ENCODE results near the gene ATG101.
"Not testable (repeated sequence)": the region's sequence is repeated elsewhere in the genome, so short reads cannot be mapped to it uniquely, and the experiment has no call there.

The ATG101 gene

DNA sequence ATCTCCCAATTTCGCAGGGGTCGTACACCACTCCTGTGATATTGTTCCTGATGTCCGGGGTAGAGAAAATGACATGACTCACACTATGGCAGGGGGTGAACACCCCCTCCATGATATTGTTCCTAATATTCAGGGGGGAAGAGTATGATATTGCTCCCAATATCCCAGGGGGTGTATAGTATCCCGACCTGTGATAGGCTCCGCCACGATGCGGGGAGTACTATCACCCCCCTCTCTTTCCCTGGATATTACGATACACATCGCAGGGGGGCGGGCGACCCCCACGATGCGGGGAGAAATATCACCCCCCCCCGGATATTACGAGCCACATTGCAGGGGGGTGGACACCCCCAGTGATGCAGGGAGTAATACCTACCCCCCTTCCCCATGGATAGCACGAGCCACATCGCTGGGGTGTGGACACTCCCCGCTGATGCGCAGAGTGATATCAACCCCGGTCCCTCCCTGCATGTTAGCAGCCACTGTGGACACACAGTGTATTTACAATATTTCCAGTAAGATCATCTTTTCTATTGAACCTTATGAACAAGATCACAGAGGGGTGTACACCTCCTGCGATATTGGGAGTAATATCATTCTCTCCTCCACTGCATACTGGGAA lies 27.4 kb downstream of the ATG101 start:
- no peak for DNase-seq (ENCODE audit: low spot score)

DNA sequence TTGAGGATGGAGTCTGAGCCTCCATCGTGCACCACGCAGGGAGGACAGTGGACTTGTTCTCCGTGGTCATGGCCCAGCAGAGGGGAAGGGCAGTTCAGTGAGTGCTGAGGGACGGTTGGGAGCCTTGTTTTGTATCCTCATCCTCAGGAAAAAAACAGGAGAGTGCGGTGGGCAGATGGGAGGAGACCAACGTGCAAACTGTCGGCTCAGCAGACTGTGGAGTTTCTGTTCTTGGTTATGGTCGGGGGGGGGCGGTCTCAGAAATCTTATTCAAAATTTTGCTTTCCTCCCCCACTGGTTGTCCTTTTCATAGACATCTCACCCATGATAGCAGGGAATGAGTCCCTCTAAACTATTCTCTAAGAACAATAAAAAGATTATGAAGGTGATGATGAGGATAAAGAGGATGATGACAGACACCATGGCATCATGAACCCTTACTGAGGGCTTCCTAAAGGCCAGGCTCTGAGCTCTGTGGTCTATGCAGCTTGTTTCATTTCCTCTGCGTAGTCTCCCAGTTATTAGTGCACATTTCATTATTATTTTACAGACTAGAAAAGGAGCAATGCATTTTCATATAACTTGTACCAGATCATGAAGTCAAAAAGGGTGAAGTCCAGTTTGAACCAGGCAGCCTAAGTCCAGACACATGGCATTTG lies 34.8 kb downstream of the ATG101 start:
- DNase-seq (ENCODE audit: low spot score) = not testable (repeated sequence)

DNA sequence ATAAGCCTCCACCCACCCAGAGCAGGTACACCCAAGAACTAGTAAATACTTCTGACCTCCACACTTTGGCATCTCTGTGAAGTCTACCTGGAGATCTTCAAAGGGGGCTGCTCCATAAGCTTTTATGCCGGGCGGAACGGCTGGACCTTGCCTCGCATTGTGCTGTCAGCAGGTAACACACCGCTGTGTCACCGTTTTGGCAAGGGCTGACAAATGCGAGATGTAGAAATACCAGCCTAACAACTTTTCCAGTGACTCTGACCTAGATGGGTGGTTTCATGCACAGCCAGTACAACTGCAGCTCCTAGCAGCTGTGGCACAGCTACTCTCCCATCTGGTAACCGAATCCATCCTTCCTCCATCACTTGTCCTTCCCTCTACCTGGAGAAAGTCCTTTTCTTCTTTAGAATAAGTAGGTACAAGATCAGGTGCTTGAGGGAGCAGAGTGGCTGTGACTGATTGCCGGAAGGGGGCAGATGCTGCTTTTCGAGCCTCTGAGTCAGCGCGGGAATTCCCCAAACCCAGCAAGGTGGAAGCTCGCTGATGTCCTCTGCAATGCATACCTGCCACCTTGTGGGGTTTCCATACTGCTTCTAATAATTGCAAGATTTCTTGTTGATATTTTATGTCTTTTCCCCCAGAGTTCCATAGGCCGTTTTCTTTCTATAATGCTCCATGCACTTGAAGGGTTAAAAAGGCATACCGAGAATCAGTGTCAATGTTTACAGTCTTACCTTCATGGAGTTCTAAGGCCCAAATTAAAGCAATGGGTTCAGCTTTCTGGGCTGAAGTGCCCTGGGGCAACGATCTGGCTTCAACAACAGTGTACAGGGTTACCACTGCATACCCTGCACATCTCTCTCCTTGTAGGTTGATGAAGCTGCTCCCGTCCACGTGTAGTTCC lies 46.7 kb downstream of the ATG101 start:
- not testable (repeated sequence) for DNase-seq (ENCODE audit: low spot score)

DNA sequence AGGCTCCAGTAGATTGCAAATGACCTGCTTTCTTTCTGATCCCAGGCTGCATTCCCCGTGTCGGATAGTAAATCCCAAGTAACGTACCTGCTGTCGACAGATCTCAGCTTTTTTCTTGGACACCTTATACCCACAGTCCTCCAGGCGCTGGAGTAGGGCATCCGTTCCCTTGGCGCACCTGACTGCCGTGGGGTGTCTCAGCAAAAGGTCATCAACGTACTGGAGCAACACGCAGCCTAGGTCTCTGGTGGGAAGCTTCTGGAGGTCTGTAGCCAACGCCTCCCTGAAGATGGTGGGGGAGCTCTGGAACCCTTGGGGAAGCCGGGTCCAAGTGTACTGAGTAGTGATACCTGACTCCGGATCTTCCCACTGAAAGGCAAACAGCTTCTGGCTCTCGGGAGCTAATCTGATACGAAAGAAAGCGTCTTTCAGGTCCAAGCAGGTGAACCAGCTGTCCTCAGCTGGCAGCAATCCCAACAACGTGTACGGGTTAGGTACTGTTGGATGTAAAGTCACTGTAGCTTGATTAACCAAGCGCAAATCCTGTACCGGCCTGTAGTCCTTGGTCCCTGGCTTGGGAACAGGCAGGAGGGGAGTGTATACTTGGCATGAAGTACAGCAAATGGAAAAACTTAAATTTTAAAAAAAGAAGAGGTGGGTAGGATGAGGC lies 48.2 kb downstream of the ATG101 start:
- DNase-seq (ENCODE audit: low spot score) = not testable (repeated sequence)

GRCh38 chr12:52119398-52120254 lies 49.8 kb downstream of the ATG101 start:
- peak; percentile 49 for DNase-seq (ENCODE audit: low spot score)

DNA sequence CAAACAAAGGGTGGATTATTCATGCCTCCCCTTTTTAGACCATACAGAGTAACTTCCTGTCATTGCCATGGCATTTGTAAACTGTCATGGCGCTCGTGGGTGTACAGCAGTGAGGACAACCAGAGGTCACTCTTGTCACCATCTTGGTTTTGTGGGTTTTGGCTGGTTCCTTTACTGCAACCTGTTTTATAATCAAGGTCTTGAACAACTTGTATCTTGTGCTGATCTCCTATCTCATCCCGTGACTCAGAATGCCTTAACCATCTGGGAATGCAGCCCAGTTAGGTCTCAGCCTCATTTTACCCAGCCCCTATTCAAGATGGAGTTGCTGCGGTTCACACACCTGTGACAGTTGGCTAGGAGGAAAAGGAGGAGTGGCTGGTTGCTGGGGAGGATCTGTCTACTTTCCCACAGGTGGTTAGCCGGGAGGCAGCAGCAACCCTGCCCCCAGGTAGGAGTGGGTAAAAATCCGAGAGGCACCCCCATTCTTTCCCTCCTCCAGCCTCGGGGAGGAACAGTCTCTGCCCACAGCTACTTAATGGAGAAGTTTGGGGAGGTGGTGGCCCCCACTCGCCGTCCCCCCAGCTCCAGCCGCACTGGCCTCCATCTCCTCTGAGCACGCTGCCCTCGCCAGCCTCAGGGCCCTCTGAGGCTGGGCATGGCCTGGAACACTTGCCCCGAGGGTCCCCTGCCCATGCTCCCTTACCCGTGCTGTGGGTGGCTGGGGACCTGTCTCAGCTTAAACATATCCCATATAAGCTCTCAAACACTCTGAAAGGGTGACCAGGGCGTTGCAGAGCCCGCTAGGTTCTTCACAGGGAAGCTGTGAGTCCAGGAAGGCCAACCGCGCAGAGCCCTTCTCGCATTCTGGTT lies 51.4 kb downstream of the ATG101 start:
- DNase-seq (ENCODE audit: low spot score) = no peak

DNA sequence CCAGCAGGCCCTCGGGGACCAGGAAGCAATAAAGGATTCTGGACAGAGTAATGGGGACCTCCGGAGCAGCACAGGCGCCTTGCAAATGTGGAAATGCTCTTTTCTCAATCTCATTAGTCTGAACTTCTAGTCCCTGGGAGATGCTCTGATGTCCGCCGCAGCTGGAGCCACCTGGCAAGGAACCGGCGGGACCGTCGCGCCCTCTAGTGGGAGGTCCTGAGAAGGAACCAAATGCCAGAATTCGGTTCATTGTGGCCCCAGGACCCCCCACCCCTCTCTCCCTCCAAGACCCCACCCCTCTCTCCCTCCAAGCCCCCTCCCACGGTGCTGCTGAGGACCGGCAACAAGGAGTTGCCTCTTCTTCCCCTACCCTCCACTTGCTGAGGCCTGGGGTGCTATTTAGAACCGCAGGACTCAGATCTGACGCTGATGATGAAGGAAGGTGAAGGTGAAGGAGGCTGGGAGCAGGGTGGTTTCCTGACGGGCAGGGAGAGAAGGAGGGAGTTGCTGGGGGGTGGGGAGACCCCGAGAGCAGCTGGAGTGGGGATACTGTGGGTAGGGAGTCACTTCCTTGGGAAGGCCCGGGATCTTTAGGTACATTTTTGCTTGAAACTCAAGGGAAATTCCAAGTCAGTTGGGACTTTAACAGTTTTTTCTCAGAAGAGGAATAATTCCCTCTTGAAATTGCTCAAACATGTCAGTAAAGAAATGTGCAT lies 52.2 kb downstream of the ATG101 start:
- peak; percentile 84 for DNase-seq (ENCODE audit: low spot score)

- peak; percentile 4 for DNase-seq (ENCODE audit: low spot score)
Measured at GRCh38 chr12:52122540-52122871, 52.7 kb downstream of the ATG101 start.

- DNase-seq (ENCODE audit: low spot score) = peak; percentile 5
Measured at GRCh38 chr12:52122904-52123303, 53.1 kb downstream of the ATG101 start.

- DNase-seq (ENCODE audit: low spot score) = no peak
Measured at GRCh38 chr12:52123487-52124186, 53.9 kb downstream of the ATG101 start.

DNA sequence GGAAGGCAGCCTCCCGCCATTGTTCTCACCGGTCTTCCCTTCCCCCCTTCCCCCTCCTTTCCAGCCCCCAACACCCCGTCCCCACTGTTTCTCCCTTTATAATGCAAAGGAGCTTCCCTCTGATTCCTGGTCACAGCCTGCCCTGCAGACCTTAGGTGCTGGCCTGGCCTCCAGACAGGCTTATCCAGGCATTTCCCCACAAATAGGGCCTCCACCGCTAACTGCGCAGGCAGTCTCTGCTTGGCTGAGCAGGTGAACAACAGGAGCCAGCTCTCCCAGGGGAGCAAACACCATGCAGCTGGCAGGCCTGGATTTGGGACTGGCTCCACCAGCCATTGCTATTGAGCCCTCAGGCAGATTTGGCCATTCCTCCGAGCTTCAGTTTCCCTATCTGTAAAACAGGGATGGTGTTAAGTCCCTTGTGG lies 55.7 kb downstream of the ATG101 start:
- peak; percentile 8 for DNase-seq (ENCODE audit: low spot score)

DNA sequence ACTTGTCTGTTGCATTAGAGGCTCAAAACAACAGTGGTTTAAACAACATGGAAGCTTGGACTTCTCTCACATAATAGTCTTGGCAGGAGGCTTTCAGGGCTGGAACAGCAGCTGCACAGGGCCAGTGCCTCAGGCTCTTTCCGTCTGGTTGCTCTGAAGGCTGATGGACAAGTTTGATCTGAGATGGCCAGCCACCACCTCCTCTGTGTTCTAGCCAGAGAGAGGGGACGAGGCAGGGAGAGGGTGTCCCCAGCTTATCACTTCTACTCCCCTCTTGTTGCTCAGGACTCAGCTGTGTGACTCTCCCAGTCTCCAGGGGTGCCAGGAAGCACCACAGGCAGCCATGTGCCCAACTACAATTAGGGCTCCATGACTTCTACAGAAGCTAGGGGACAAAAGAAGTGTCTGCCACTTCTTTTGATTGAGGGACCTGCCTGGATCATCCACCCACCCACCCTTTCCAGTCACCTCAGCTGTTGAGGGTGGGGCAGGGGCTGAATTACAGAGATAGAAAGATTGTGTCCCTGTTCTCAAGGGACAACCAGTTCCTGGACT lies 56.3 kb downstream of the ATG101 start:
- no peak for DNase-seq (ENCODE audit: low spot score)

All from AG20443 (cell line).